ENCODE data around the gene TLE1.

The TLE1 gene

GRCh38 chr9:81589392-81589791 is 100.0 kb downstream of the TLE1 start:
- no peak for TF ChIP-seq TAF1 (IDR thresholded peaks at IDR 0.05; ENCODE audit: borderline replicate concordance, insufficient read depth, low read length)
- TF ChIP-seq SIN3A (IDR thresholded peaks at IDR 0.05; ENCODE audit: borderline replicate concordance, insufficient read depth, low read length) = no peak
- TF ChIP-seq, protein P1, sequence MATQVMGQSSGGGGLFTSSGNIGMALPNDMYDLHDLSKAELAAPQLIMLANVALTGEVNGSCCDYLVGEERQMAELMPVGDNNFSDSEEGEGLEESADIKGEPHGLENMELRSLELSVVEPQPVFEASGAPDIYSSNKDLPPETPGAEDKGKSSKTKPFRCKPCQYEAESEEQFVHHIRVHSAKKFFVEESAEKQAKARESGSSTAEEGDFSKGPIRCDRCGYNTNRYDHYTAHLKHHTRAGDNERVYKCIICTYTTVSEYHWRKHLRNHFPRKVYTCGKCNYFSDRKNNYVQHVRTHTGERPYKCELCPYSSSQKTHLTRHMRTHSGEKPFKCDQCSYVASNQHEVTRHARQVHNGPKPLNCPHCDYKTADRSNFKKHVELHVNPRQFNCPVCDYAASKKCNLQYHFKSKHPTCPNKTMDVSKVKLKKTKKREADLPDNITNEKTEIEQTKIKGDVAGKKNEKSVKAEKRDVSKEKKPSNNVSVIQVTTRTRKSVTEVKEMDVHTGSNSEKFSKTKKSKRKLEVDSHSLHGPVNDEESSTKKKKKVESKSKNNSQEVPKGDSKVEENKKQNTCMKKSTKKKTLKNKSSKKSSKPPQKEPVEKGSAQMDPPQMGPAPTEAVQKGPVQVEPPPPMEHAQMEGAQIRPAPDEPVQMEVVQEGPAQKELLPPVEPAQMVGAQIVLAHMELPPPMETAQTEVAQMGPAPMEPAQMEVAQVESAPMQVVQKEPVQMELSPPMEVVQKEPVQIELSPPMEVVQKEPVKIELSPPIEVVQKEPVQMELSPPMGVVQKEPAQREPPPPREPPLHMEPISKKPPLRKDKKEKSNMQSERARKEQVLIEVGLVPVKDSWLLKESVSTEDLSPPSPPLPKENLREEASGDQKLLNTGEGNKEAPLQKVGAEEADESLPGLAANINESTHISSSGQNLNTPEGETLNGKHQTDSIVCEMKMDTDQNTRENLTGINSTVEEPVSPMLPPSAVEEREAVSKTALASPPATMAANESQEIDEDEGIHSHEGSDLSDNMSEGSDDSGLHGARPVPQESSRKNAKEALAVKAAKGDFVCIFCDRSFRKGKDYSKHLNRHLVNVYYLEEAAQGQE (IDR thresholded peaks at IDR 0.05; ENCODE audit: insufficient read depth in 1 of 2, low read depth in 2 of 2, low read length in 2 of 2) = no peak
- no peak for TF ChIP-seq FOXP2 (optimal IDR thresholded peaks at IDR 0.05; ENCODE audit: borderline replicate concordance, extremely low read depth, extremely low read length, insufficient read depth)
- TF ChIP-seq POLR2AphosphoS5 (IDR thresholded peaks at IDR 0.05; ENCODE audit: low read depth, low read length) = no peak

GRCh38 chr9:81588148-81588871 is 101.0 kb downstream of the TLE1 start:
- TF ChIP-seq FOXP2 (optimal IDR thresholded peaks at IDR 0.05; ENCODE audit: borderline replicate concordance, extremely low read depth, extremely low read length, insufficient read depth) (no peak), POLR2AphosphoS5 (IDR thresholded peaks at IDR 0.05; ENCODE audit: low read depth, low read length) (no peak), TAF1 (IDR thresholded peaks at IDR 0.05; ENCODE audit: borderline replicate concordance, insufficient read depth, low read length) (no peak), SIN3A (IDR thresholded peaks at IDR 0.05; ENCODE audit: borderline replicate concordance, insufficient read depth, low read length) (no peak)
- TF ChIP-seq, protein P1 (IDR thresholded peaks at IDR 0.05; ENCODE audit: insufficient read depth in 1 of 2, low read depth in 2 of 2, low read length in 2 of 2) = no peak

DNA sequence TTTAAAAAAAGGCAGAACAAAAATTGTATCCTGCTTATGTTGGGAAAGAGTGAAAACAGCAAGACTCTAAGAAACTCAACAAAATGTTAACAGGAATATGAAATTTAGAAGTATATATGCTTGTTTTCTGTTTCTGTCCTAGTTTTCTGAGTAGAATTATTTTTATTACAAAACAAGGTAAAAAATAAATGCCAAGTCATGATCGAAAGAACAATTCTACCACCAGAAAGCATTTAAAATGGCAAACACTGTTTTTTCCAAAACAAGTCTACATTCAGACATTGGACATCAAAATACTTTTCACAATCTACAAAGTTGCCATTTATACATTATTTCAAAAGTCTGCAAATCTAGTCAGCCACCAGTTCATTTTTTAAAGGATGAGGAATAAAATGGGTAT is 102.6 kb downstream of the TLE1 start:
- TF ChIP-seq POLR2AphosphoS5 (IDR thresholded peaks at IDR 0.05; ENCODE audit: low read depth, low read length) (no peak), SIN3A (IDR thresholded peaks at IDR 0.05; ENCODE audit: borderline replicate concordance, insufficient read depth, low read length) (no peak), TAF1 (IDR thresholded peaks at IDR 0.05; ENCODE audit: borderline replicate concordance, insufficient read depth, low read length) (no peak), FOXP2 (optimal IDR thresholded peaks at IDR 0.05; ENCODE audit: borderline replicate concordance, extremely low read depth, extremely low read length, insufficient read depth) (no peak)
- TF ChIP-seq, protein P1 (IDR thresholded peaks at IDR 0.05; ENCODE audit: insufficient read depth in 1 of 2, low read depth in 2 of 2, low read length in 2 of 2) = no peak

GRCh38 chr9:81585191-81585763 is 104.1 kb downstream of the TLE1 start:
- no peak for TF ChIP-seq SIN3A (IDR thresholded peaks at IDR 0.05; ENCODE audit: borderline replicate concordance, insufficient read depth, low read length)
- no peak for TF ChIP-seq FOXP2 (optimal IDR thresholded peaks at IDR 0.05; ENCODE audit: borderline replicate concordance, extremely low read depth, extremely low read length, insufficient read depth)
- TF ChIP-seq, protein P1 (IDR thresholded peaks at IDR 0.05; ENCODE audit: insufficient read depth in 1 of 2, low read depth in 2 of 2, low read length in 2 of 2) = no peak
- no peak for TF ChIP-seq POLR2AphosphoS5 (IDR thresholded peaks at IDR 0.05; ENCODE audit: low read depth, low read length)
- no peak for TF ChIP-seq TAF1 (IDR thresholded peaks at IDR 0.05; ENCODE audit: borderline replicate concordance, insufficient read depth, low read length)

All from PFSK-1 (cell line).